NCI-H128 (cell line): ENCODE results near the gene SEC14L5.
A peak's percentile ranks its signal among the peaks of the same experiment; 100 is the strongest.
"Not testable (repeated sequence)": the region's sequence is repeated elsewhere in the genome, so short reads cannot be mapped to it uniquely, and the experiment has no call there.

Source experiments
- DNase-seq: peaks from one replicate; lab custom pipeline; 2025; ENCODE audit not compliant: unreplicated experiment; lab: John Stamatoyannopoulos, UW

SEC14L5 gene

GRCh38 chr16:4929619-4930018 lies 28.5 kb upstream of the SEC14L5 start:
- not testable (repeated sequence) for DNase-seq

GRCh38 chr16:4931381-4931780 lies 26.7 kb upstream of the SEC14L5 start:
- no peak for DNase-seq

- no peak for DNase-seq
These were observed 24.7 kb upstream of the SEC14L5 start for GRCh38 chr16:4933433-4933832.

- no peak for DNase-seq
These were observed 24.2 kb upstream of the SEC14L5 start for GRCh38 chr16:4933871-4934395.

- DNase-seq = no peak
These were observed 23.5 kb upstream of the SEC14L5 start for GRCh38 chr16:4934591-4934990.

GRCh38 chr16:4935241-4935855 lies 22.8 kb upstream of the SEC14L5 start:
- DNase-seq = no peak

- DNase-seq = no peak
These were observed 21.7 kb upstream of the SEC14L5 start for GRCh38 chr16:4936181-4936990.

- DNase-seq = peak; percentile 41
These were observed 20.9 kb upstream of the SEC14L5 start, which contains the start of gene PPL for GRCh38 chr16:4936991-4937781. Gene PPL, minus strand, starts transcription at chr16:4937148. Its CDS starts 103 bp downstream, at chr16:4937045.

- DNase-seq = no peak
These were observed 20.1 kb upstream of the SEC14L5 start for GRCh38 chr16:4937782-4938682.

- no peak for DNase-seq
These were observed 19.5 kb upstream of the SEC14L5 start for GRCh38 chr16:4938683-4939030.

GRCh38 chr16:4940719-4941118 lies 17.4 kb upstream of the SEC14L5 start:
- DNase-seq = no peak

- DNase-seq = no peak
These were observed 15.6 kb upstream of the SEC14L5 start for GRCh38 chr16:4942481-4942880.

GRCh38 chr16:4944333-4945281 lies 13.5 kb upstream of the SEC14L5 start:
- DNase-seq = peak; percentile 64

- no peak for DNase-seq
These were observed 12.3 kb upstream of the SEC14L5 start for GRCh38 chr16:4945560-4946502.

GRCh38 chr16:4946917-4947316 lies 11.2 kb upstream of the SEC14L5 start:
- DNase-seq = no peak

GRCh38 chr16:4947722-4948503 lies 10.2 kb upstream of the SEC14L5 start:
- no peak for DNase-seq

GRCh38 chr16:4948903-4949766 lies 9.0 kb upstream of the SEC14L5 start:
- DNase-seq = no peak
